LNCAP (cell line): ENCODE data around the gene NR2C2.
A peak's percentile ranks its signal among the peaks of the same experiment; 100 is the strongest.

ENCODE experiments used
- CTCF ChIP-seq: fragments of 450-650 bp; IDR thresholded peaks from 2 replicates; pipeline ENCODE4 v1.5.1; 2017; ENCODE audit warnings: mild to moderate bottlenecking

NR2C2 gene

GRCh38 chr3:15044326-15044725 is 96.9 kb downstream of the NR2C2 start:
- TF ChIP-seq CTCF = no peak

- TF ChIP-seq CTCF = no peak
These were observed 98.3 kb downstream of the NR2C2 start for GRCh38 chr3:15045667-15046066.

DNA sequence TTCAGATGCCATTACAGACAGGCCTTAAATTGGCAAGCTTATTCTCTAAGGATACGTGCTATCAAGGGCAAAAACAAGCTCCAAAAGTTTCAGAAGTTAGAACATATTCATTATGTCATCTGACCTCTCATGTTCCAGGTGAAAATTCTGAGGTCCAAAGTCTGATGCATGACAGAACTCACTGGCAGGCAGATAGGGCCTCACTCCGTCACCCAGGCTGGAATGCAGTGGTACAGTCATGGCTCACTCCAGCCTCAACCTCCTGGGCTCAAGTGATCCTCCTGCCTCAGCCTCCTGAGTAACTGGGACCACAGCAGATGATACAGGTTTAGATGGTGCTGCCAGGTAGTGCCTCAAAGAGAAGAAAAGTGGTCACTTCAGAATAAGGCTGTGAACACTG is 102.2 kb downstream of the NR2C2 start:
- TF ChIP-seq CTCF = no peak

- no peak for TF ChIP-seq CTCF
These were observed 103.2 kb downstream of the NR2C2 start for GRCh38 chr3:15050405-15051092.

GRCh38 chr3:15051531-15051930 is 104.1 kb downstream of the NR2C2 start:
- peak; percentile 63 for TF ChIP-seq CTCF

GRCh38 chr3:15052335-15053242 is 105.2 kb downstream of the NR2C2 start:
- TF ChIP-seq CTCF = no peak

DNA sequence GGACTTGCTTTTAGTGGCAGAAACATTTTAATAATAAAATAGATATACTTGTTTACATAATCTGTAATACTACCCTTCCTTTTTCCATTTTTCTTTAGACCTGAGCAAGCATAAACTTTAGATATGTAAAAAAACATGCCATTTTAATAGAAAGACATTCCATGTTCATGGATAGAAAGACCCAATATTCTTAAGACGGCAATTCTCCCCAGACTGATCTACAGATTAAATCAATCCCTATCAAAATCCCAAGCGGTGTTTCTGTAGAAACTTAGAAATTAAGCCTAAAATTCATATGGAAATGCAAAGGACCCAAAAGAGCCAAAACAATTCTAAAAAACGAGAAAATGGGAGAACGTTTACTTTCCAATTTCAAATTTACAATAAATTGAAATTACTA is 106.2 kb downstream of the NR2C2 start:
- no peak for TF ChIP-seq CTCF
